Testis (tissue), 3 donors: Measurements from ENCODE around the gene RTL9. TPM values are rescaled to one million over a fixed set of nuclear protein-coding genes. Genes with fewer than 3 reads are reported as not detected.
"Not testable (repeated sequence)": the region's sequence is repeated elsewhere in the genome, so short reads cannot be mapped to it uniquely, and the experiment has no call there.

Source experiments
- DNase-seq: peaks from one replicate; pipeline ENCODE4 v3.0.0-alpha.2; 2019
- H3K27ac ChIP-seq, 2 donors: fragments of 200-600 bp; sonication (generic); one replicate each; pipeline ENCODE4 v1.5.1; 2019
- H3K27me3 ChIP-seq: fragments of 200-600 bp; sonication (generic); one replicate; pipeline ENCODE4 v1.5.1; 2019
- H3K36me3 ChIP-seq: fragments of 200-600 bp; sonication (generic); one replicate; pipeline ENCODE4 v1.5.1; 2017; ENCODE audit warnings: low read depth; ENCODE audit errors: missing control alignments
- H3K4me1 ChIP-seq: fragments of 200-600 bp; sonication (generic); one replicate; pipeline ENCODE4 v1.5.1; 2019
- H3K4me3 ChIP-seq, 2 donors: fragments of 200-600 bp; sonication (generic); one replicate each; pipeline ENCODE4 v1.5.1; 2017 to 2019
- H3K9me3 ChIP-seq: fragments of 200-600 bp; sonication (generic); one replicate; pipeline ENCODE4 v1.5.1; 2017
- POLR2A ChIP-seq: fragments of 450-650 bp; IDR thresholded peaks from one replicate; pipeline ENCODE4 v1.6.1; 2017; ENCODE audit warnings: antibody characterized with exemption, mild to moderate bottlenecking, moderate library complexity
- WGBS, 2 donors: methylation state at CpG; one replicate each; pipeline ENCODE4 v1.1.5; 2018; 5-methylcytosine and 5-hydroxymethylcytosine counted together
- intact Hi-C: fragments of 100-400 bp; cut with DNase I; formaldehyde crosslinking; loops from one replicate; pipeline ENCODE4 v1.15.1; 2023; ENCODE audit warnings: low total_unique reads
- polyA plus RNA-seq: library from polyadenylated mRNA; stranded (reverse); fragments of 350-450 nt; fragmentation: Illumina TruSeq; extraction: RNeasy Lipid Tissue Mini Kit (QIAGEN cat#74804); gene quantifications from one replicate; pipeline ENCODE4 v1.2.3, GENCODE V29; 2014; ENCODE audit warnings: low read depth, low replicate concordance; ENCODE audit not compliant: insufficient read depth
- total RNA-seq, 2 donors: library from RNA; depleted of rRNA; stranded (reverse); fragments of >200 nt; gene quantifications; one replicate each; pipeline ENCODE4 v1.2.3, GENCODE V29; 2016
- TF ChIP-seq, protein P1 (sequence below), 3 experiments: fragments of 450-650 bp in 2 of 3; fragments of 200-600 bp in 1 of 3; sonication (generic) in 1 of 3; IDR thresholded peaks; one replicate each; pipeline ENCODE4 v1.5.1; 2016 to 2019; ENCODE audit warnings: antibody characterized with exemption in 3 of 3, mild to moderate bottlenecking in 2 of 3, moderate library complexity in 1 of 3

Gene RTL9
- total and polyA plus RNA-seq, 3 donors from 2014 or later, result 27.1 to 94.4 (median 66.6) TPM

DNA sequence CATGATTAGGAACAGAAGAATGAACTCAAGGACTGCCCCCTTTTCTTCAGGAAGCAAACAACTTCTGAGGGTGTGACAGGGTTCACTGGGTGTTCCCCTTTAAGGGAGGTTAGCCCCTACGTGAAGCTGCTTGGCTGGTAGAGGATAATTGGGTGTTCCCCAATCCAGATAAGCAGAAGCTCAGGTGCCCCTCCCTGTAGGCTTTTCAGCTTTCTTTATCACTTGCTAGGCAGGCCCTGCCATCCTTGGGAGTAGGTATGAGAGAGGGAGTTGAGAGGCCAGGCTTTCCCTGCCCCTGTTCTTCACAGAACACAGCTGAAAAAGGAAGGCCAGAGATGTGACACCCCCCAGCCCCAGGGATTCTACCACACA lies 44.2 kb downstream of the RTL9 start:
- TF ChIP-seq, protein P1, sequence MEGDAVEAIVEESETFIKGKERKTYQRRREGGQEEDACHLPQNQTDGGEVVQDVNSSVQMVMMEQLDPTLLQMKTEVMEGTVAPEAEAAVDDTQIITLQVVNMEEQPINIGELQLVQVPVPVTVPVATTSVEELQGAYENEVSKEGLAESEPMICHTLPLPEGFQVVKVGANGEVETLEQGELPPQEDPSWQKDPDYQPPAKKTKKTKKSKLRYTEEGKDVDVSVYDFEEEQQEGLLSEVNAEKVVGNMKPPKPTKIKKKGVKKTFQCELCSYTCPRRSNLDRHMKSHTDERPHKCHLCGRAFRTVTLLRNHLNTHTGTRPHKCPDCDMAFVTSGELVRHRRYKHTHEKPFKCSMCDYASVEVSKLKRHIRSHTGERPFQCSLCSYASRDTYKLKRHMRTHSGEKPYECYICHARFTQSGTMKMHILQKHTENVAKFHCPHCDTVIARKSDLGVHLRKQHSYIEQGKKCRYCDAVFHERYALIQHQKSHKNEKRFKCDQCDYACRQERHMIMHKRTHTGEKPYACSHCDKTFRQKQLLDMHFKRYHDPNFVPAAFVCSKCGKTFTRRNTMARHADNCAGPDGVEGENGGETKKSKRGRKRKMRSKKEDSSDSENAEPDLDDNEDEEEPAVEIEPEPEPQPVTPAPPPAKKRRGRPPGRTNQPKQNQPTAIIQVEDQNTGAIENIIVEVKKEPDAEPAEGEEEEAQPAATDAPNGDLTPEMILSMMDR (IDR thresholded peaks at IDR 0.05), result no peak
- TF ChIP-seq POLR2A, result no peak
- 30% methylated on average over 1 of the region's 1 CpG; no CpG with 5 or more reads in 1 of the 2 donors for WGBS, 2 donors
- intact Hi-C loops, result no loop called here
- no peak overlapping the region for H3K27ac ChIP-seq
- no peaks in the 10 kb centered on the region for H3K27me3 ChIP-seq
- H3K9me3 ChIP-seq, result no peaks in the 10 kb centered on the region
- H3K4me3 ChIP-seq, result no peak overlapping the region
- H3K36me3 ChIP-seq, result no peaks in the 10 kb centered on the region
- peaks cover 3% of the 10 kb centered on the region for H3K4me1 ChIP-seq
- no peak for DNase-seq

DNA sequence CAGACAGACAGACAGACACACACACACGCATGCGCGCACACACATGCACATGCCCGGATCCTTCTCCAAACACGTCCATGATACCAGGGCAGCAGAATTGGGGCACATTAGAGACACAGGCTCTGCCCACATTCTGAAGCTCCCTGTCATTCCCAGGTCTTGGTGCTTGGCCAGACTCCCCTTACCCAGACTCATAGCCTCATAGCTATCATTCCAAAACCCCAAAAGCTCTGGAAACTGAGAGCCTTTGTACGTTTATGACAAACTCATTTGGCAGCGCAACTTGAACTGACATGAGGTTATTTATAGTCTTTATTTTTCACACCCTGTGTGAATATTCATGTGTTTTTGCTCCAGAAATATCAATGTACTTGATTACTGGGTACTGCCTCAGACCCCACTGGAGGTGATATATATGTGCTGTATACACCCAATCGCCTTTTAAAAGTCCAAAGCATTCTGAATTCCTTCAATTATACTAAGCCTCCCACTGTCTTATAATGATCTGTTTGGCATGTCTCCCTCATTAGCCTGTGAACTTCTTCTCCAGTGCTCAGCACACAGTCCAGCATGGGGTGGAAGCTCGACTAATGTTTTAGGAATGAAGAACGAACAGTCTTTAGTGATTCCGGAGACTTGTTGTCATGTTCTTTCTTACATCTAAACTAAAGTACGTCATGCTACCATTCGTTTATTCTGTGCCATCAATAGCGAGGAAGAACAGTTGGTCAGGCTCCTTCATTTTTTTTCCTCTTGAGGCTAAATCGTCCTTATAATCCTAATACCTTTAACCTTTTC lies 45.0 kb downstream of the RTL9 start:
- TF ChIP-seq, protein P1 (IDR thresholded peaks at IDR 0.05), result no peak
- TF ChIP-seq POLR2A, result no peak
- Histone ChIP-seq H3K9me3 (no peaks in the 10 kb centered on the region), H3K36me3 (no peaks in the 10 kb centered on the region), H3K4me1 (peaks cover 3% of the 10 kb centered on the region), H3K4me3 (no peak overlapping the region), H3K27me3 (no peaks in the 10 kb centered on the region), H3K27ac (peak overlapping the region in 1 of 2 donors; percentile 3)
- DNase-seq, result no peak
- intact Hi-C loops, result no loop called here
- WGBS, 2 donors, result 59 to 67% methylated on average over 10 to 15 of the region's 15 CpGs

DNA sequence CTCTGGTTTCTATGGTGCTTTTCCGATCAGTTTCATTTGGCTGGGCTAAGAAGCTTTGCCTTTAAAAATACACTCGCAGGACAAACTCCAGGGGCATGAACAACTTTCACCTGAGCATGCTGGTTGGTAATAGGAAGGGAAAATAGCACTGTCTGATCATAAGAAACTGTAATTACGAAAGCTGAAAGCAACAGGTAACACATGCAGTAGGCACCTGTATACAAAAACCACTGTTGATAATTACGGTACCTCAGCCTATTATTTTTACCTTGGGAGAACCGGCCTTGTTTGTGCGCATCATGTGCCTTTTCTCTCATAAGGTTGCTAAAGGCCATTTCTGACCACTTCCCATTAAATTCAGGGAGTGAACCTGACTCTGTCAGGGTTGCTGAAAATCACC lies 45.7 kb downstream of the RTL9 start:
- DNase-seq, result no peak
- H3K27ac ChIP-seq, result peak overlapping the region in 1 of 2 donors; percentile 3
- H3K9me3 ChIP-seq, result no peaks in the 10 kb centered on the region
- TF ChIP-seq, protein P1 (IDR thresholded peaks at IDR 0.05), result no peak
- no peak for TF ChIP-seq POLR2A
- no peak overlapping the region for H3K4me3 ChIP-seq
- no peaks in the 10 kb centered on the region for H3K27me3 ChIP-seq
- peaks cover 3% of the 10 kb centered on the region for H3K4me1 ChIP-seq
- intact Hi-C loops, result no loop called here
- no peaks in the 10 kb centered on the region for H3K36me3 ChIP-seq
- 75 to 87% methylated on average over 6 of the region's 6 CpGs for WGBS, 2 donors

DNA sequence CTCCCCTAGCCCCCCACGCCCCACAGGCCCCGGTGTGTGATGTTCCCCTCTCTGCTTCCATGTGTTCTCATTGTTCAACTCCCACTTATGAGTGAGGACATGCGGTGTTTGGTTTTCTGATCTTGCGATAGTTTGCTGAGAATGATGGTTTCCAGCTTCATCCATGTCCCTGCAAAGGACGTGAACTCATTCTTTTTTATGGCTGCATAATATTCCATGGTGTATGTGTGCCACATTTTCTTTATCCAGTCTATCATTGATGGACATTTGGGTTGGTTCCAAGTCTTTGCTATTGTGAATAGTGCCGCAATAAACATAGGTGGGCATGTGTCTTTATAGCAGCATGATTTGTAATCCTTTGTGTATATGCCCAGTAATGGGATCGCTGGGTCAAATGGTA lies 47.6 kb downstream of the RTL9 start:
- H3K4me1 ChIP-seq, H3K27me3 ChIP-seq, DNase-seq, H3K9me3 ChIP-seq, intact Hi-C loops, H3K4me3 ChIP-seq, H3K27ac ChIP-seq, H3K36me3 ChIP-seq: not testable (repeated sequence)
- WGBS, 2 donors, result 81% methylated on average over 7 of the region's 7 CpGs

DNA sequence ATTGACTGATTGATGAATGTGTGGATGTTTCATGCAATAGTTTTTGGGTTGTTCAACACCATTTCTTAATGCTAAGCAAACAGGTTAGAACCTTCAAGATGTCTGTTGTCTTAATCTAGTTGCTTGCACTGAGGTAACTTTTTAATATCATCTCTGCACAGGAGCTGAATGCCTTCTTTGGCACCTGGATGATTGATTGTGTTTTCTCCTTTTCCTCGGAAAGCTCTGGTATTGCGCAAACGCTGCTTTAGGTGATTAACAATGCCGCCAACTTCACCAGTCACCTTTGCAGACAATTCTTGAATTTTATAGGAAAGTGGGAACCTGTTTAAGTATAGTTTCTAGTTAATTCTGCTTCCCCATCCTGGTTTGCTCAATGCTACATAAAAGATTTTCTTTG lies 48.2 kb downstream of the RTL9 start:
- H3K9me3 ChIP-seq, result no peaks in the 10 kb centered on the region
- no peaks in the 10 kb centered on the region for H3K36me3 ChIP-seq
- DNase-seq, result no peak
- no peak overlapping the region for H3K4me3 ChIP-seq
- intact Hi-C loops, result no loop called here
- H3K27me3 ChIP-seq, result no peaks in the 10 kb centered on the region
- H3K27ac ChIP-seq, result no peak overlapping the region
- 81 to 87% methylated on average over 4 of the region's 4 CpGs for WGBS, 2 donors
- no peak for TF ChIP-seq POLR2A
- TF ChIP-seq, protein P1 (IDR thresholded peaks at IDR 0.05), result no peak
- peaks cover 3% of the 10 kb centered on the region for H3K4me1 ChIP-seq
